GM21786 (cell line): ENCODE data around the gene PTPRM.

Source experiments
- ATAC-seq: cut with Tn5 transposase; IDR thresholded peaks from one replicate; pipeline ENCODE4 v1.9.1; 2021; ENCODE audit not compliant: unreplicated experiment

Gene PTPRM

GRCh38 chr18:7598167-7599047 is 31.3 kb downstream of the PTPRM start:
- no peak for ATAC-seq

DNA sequence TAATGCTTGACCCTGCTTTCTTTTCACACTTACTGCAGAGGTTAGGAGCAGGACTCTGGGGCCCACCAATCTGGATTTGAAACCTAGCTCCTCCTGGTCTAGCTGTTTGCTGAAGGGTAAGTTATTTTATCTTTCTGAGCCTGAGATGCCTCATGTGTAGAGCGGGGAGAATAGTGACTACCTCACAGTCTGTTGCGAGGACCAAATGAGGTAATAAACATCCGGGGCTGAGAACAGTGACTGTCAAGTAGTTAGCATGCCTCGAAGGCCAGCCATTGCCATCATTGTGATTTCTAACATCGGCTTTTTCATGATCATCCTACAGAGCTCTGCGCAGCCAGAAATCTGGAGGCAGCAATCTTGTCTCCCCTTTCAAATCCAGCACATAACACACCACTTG is 32.9 kb downstream of the PTPRM start:
- no peak for ATAC-seq

DNA sequence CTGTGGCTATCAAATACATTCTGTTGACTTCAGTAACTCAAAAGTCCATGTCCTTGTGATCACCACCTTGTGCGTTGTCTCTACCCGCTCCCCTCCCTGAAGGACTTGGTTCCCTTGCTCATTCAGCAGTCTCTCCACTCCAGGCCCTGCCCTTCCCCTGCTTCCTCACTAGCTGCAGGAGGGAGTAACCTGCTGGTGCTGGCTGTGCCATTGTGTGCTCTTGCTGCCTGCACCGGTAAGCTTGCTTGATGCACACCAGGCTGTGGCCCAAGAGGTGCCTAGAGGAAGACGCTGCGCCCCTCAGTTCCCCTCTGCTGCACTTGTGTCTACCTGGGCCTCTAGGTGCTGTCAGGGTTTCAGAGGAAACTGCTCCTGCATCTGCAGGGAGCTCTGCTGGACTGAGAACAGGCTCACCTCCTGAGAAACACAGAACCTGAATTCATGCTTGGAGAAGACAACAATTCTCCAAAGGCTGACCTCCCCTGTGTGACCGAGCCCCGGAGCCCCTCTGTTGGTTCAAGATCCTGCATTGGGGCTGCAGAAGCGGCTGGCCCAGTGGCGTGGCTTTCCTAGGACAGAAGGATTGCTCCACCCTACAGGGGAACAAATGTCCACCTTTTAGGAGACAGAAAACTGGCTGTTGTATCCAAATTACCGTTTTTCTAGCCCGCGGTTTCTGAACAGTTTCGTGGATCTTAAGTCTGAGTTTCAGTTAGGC is 33.6 kb downstream of the PTPRM start:
- no peak for ATAC-seq

DNA sequence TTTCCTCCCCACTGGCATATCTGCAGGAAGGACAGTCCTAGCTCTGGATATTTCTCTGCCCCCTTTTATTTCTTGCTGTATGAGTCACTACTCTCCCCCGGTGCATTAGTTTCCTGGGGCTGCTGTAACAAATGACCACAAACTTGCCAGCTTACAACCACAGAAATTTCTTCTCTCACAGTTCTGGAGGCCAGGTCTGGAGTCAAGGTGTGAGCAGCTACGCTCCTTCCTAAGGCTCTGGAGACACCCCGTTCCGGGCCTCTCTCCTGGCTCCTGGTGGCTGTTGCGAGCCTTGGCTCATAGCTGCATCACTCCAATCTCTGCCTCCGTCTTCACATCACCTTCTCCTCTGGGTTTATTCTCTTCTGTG is 34.1 kb downstream of the PTPRM start:
- no peak for ATAC-seq

DNA sequence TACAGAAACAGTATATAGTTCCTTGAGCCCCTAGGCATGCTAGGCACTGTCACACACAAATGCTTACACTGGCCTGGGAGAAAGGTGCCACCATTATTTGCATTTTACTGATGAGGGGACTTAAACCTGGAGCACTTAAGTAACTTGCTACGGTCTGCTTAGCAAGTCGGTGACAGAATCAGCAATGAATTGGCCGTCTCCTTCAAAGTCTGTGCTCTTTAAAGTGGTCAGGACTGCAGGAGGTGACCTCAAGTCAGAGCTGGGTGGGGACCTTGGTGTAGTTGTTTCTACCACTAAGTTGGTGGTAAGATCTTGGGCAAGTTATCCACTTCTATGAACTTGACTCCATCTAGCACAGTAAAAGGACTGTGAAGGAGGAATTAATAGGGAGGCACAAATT is 34.8 kb downstream of the PTPRM start:
- ATAC-seq: no peak

DNA sequence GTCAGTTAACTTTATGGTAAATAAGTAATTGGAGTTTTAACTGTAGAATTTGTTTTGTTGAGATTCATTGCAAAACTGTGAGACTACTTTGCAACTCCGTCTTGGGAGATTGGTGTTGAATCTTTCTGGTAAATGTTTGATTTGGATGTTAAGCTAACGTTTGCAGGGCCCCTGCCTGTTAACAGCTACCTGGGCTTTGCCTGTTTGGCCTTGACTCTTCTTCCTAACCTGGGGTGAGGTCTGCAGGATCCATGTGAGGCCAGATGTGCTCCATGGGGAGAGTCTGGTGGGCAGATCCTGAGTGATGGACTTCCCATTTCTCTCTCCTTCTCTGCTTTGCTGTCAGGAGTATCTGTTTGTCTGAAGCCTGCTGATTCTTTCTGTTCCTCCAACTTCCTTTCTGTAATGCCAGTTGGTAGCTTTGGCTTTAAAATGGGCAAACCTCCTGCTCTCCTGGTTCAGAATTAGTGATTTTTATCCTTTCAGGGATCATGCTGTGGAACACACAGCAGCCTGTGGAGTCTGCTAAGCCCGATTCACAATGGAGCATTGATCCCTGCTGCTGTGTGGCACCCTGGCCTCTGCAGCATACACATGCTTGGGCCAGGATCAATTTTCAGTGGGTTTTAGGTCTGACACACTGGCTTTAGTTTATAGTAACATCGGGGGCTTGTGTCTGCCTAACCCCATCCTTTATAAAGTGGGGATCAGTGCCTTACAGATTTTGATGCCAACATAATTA is 36.3 kb downstream of the PTPRM start:
- no peak for ATAC-seq

- no peak for ATAC-seq
Observed at GRCh38 chr18:7604361-7604760, 37.2 kb downstream of the PTPRM start.

DNA sequence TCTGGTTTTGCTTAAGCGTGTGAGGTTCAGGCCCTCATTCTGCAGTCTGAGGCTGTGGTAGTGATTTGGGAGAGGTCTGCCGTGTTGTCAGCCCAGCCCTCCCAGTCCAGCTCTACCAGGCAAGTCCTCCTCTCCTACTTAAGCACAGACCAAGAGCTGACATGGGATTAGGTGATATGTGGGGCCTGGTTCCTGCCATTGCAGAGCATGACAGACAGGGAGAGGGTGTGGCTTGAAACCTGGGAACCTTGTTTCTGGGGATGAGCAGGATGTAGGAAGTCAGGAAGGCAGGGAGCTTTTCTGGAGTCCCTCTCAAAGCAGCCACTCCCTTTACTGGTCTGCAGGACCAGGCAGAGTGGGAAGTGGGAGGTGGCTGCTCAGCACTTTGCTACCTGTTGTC is 38.6 kb downstream of the PTPRM start:
- no peak for ATAC-seq

- ATAC-seq: no peak
Observed at GRCh38 chr18:7607540-7608173, 40.5 kb downstream of the PTPRM start.

- no peak for ATAC-seq
Observed at GRCh38 chr18:7608174-7608550, 41.0 kb downstream of the PTPRM start.

DNA sequence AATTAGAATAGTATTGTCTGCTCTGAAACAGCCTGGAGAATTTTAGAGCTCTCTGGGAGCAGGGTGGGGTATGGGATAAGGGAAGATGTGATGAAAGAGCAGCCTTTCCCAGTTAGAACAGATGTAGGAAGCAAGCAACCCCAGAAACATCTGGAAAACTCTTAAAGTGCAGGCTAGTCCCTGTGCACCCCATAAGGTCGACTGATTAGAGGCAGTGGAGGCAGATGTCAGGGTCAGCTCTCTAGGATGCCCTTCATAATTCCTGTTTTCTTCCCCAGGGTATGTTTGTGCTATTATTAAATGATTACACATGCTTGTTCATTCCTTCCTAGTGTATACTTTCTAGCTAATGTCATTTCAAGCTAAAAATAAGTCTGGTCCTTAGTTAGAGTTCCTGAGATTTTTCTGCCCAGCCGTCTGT is 41.7 kb downstream of the PTPRM start:
- ATAC-seq: no peak

- no peak for ATAC-seq
Observed at GRCh38 chr18:7609617-7610016, 42.5 kb downstream of the PTPRM start.

- no peak for ATAC-seq
Observed at GRCh38 chr18:7614042-7614441, 46.9 kb downstream of the PTPRM start.

- no peak for ATAC-seq
Observed at GRCh38 chr18:7615840-7616239, 48.7 kb downstream of the PTPRM start.

DNA sequence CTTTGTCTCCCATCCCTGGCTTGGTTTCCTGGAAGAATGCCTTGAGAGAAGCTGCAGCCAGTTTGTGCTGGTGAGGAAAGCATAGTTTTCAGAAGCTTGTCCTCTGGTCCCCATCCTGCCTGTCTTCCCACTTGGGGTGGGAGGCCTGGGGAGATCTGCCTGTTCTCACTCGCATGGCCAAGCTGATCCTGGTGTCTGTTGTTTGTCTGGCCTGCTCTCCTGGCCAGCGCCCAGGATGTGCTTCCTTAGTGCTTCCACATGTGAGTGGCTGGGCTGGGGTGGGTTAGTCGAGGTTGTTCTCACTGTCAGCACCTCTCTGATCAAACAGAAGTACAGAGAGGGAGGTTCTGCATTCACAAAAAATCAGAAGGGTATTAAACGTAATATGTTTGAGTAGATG is 49.5 kb downstream of the PTPRM start:
- no peak for ATAC-seq

DNA sequence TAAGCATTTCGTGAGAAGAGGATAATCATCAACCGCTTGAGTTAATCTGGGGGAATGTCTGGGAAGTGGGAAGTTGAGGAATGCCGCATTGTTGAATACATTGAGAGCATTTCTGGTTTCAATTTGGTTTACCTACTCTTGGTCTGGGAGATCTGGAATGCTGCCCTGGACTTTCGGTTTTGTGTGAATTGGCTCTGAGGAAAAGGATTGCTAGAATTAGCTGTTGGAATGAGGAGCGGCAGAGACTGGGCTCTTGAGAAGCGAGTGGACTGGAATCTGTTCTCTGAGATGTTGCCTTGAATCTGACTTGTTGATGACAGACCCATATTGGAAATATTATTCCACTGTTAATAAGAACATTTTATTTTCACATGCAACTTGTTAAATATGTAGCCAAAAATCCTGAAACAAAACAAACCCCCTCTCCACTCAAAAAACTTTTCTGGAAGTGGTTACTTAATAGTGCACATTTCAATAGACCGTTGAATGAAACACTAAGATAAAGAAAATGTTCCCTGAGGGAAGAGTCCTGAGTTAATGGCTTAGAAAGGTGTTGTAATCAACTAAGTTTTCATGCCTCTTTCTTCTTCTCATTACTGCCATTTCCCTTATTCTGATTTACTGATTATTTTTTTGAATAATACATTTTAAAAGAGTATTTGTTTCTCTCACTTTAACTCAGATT is 50.8 kb downstream of the PTPRM start:
- no peak for ATAC-seq

GRCh38 chr18:7618891-7619442 is 51.9 kb downstream of the PTPRM start:
- ATAC-seq: no peak

- no peak for ATAC-seq
Observed at GRCh38 chr18:7619676-7620075, 52.6 kb downstream of the PTPRM start.

DNA sequence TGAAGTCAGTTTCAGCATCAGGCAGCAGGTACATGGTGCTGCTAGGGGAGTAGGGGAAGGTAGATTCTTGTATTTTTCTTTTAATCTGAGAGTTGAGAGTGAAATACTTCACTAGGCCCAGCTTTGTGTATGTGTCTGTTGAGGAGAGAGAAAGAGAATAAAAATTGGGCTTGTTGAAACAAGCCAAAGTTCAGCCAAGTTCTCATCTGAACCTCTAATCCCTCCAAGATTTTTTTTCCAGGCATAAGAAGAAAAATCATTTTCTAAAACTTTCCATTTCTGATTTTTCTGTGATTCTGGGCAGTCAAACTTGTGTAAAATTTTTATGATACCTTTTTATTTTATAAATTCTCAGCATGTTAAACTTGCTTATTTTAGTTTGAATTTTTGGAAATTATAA is 55.6 kb downstream of the PTPRM start:
- ATAC-seq: no peak

- ATAC-seq: no peak
Observed at GRCh38 chr18:7623681-7624080, 56.6 kb downstream of the PTPRM start.
